ENCODE data around the gene ZNF226.
"Not testable (repeated sequence)": the region's sequence is repeated elsewhere in the genome, so short reads cannot be mapped to it uniquely, and the experiment has no call there.

ZNF226 gene

DNA sequence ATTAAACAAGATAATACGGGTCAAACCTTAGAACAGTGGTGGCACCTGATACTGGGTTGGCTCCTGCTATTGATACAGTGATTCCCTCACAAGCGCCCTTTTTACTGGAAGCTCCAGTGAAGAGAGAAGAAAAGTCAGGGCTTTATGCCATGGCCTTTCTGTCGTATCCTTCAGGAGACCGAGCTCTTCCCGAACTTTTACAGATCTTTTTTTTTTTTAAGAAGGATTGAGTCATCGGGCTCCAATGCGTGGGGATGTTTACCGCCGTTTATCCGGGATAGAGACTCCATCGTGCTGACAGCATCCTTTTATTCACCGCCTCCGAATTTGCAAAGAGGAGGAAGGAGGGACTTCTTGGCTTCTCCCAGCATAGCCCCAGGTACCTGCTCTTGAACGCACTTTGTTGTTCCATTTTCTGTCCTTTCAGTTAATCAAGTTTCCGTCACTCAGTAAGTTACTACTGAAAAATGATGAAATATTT lies 48.0 kb downstream of the ZNF226 start:
- no peak for DNase-seq

DNA sequence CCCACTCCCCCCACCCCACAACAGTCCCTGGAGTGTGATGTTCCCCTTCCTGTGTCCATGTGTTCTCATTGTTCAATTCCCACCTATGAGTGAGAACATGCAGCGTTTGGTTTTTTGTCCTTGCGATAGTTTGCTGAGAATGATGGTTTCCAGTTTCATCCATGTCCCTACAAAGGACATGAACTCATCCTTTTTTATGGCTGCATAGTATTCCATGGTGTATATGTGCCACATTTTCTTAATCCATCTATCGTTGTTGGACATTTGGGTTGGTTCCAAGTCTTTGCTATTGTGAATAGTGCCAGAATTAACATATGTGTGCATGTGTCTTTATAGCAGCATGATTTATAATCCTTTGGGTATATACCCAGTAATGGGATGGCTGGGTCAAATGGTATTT lies 55.0 kb downstream of the ZNF226 start:
- not testable (repeated sequence) for DNase-seq

DNA sequence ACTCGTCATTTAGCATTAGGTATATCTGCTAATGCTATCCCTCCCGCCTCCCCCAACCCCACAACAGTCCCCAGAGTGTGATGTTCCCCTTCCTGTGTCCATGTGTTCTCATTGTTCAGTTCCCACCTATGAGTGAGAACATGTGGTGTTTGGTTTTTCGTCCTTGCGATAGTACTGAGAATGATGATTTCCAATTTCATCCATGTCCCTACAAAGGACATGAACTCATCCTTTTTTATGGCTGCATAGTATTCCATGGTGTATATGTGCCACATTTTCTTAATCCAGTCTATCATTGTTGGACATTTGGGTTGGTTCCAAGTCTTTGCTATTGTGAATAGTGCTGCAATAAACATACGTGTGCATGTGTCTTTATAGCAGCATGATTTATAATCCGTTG lies 55.9 kb downstream of the ZNF226 start:
- not testable (repeated sequence) for DNase-seq

DNA sequence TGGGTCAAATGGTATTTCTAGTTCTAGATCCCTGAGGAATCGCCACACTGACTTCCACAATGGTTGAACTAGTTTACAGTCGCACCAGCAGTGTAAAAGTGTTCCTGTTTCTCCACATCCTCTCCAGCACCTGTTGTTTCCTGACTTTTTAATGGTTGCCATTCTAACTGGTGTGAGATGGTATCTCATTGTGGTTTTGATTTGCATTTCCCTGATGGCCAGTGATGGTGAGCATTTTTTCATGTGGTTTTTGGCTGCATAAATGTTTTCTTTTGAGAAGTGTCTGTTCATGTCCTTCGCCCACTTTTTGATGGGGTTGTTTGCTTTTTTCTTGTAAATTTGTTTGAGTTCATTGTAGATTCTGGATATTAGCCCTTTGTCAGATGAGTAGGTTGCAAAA lies 56.4 kb downstream of the ZNF226 start:
- not testable (repeated sequence) for DNase-seq
